ENCODE results near the gene SVEP1.
A peak's percentile ranks its signal among the peaks of the same experiment; 100 is the strongest.

GRCh38 chr9:110426052-110426709 lies 153.4 kb downstream of the SVEP1 start:
- TF ChIP-seq EZH2phosphoT487 (IDR thresholded peaks at IDR 0.05; ENCODE audit: low read depth, severe bottlenecking, unreplicated experiment) (no peak), CTCF (IDR thresholded peaks at IDR 0.05; ENCODE audit: poor library complexity) (peak; percentile 41)

All from hepatocyte (in vitro differentiated cells).